Measurements from ENCODE around the gene RUBCN. TPM values are rescaled to one million over a fixed set of nuclear protein-coding genes. Genes with fewer than 3 reads are reported as not detected.
"Not testable (repeated sequence)": the region's sequence is repeated elsewhere in the genome, so short reads cannot be mapped to it uniquely, and the experiment has no call there.

The RUBCN gene
- total and polyA plus RNA-seq, 2 of the 13 experiments (the other 11 are each of a cell fraction or from before 2014, with no cell fraction given), result 5.2 to 8.1 TPM

DNA sequence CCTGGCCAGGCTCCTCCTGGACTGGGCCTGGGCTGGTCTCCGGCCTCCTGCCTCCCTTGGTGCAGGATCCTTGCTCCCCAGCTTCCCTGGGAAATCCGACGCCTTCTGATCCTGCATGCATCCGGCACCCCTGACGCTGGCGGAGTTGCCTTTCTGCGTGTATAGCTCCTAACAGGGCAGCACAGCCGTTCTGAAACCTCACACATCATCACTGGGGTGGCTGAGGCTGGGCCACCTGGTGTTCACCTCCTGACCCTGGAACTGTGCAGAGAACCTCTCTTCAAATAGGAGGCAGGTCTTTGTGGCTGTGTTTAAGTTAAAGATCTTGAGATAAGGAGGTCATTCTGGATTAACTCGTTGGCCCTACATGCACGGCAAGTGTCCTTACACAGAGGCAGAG is 77.6 kb downstream of the RUBCN start:
- H3K79me2 ChIP-seq (ENCODE audit: insufficient read depth, low read length); H3K9me3 ChIP-seq (ENCODE audit: low read length); H3K36me3 ChIP-seq (replicated peaks in 1 of 2; ENCODE audit: control insufficient read depth in 1 of 2, insufficient read depth in 2 of 2, low read length in 2 of 2); H3K27me3 ChIP-seq (ENCODE audit: control insufficient read depth in 1 of 2, insufficient read depth in 2 of 2, low read length in 2 of 2); POLR2A ChIA-PET; intact Hi-C loops (cut with micrococcal nuclease; ENCODE audit: unreplicated experiment); in situ Hi-C loops (cut with HindIII; ENCODE audit: extremely low pct_ligation_motif_present, low pct_unique_long_range_greater_than_20kb); BruUV-seq (replicated peaks); H3K4me1 ChIP-seq (ENCODE audit: insufficient read depth, low read length); CTCF ChIA-PET (ENCODE audit: low intra/inter-chr PET ratio, low total read pairs); H3K27ac ChIP-seq (ENCODE audit: extremely low read length, insufficient read depth, low read length); H3K9ac ChIP-seq (ENCODE audit: insufficient read depth, low read depth, low read length); DNase-seq (ENCODE audit: low spot score); H4K20me1 ChIP-seq (ENCODE audit: insufficient read depth, low read length); H2AFZ ChIP-seq (ENCODE audit: low read length): not testable (repeated sequence)
- WGBS (ENCODE audit: low lambda C conversion rate), result no CpG with 5 or more reads among the region's 10 CpGs
- ATAC-seq (peak; percentile 76), FAIRE-seq (peak; percentile 91)
- Histone ChIP-seq H3K4me2 (ENCODE audit: low read depth, low read length) (peak overlapping the region; percentile 53), H3K4me3 (replicated peaks in 1 of 3; ENCODE audit: insufficient read depth in 1 of 3, low read depth in 2 of 3, low read length in 3 of 3) (peak overlapping the region in 1 of 3 experiments; percentile 43; a peak in 2 of 6 replicates)
- TF ChIP-seq SAP130 (CRISPR knock-in tag; IDR thresholded peaks at IDR 0.05; ENCODE audit: low read depth) (peak; percentile 27; the same call in 1 of the 2 replicates), ZFY (CRISPR knock-in tag; IDR thresholded peaks at IDR 0.05) (0 out of 2 replicates have a peak, but pooled peaks have one; percentile 16)
- TF ChIP-seq, protein P1, sequence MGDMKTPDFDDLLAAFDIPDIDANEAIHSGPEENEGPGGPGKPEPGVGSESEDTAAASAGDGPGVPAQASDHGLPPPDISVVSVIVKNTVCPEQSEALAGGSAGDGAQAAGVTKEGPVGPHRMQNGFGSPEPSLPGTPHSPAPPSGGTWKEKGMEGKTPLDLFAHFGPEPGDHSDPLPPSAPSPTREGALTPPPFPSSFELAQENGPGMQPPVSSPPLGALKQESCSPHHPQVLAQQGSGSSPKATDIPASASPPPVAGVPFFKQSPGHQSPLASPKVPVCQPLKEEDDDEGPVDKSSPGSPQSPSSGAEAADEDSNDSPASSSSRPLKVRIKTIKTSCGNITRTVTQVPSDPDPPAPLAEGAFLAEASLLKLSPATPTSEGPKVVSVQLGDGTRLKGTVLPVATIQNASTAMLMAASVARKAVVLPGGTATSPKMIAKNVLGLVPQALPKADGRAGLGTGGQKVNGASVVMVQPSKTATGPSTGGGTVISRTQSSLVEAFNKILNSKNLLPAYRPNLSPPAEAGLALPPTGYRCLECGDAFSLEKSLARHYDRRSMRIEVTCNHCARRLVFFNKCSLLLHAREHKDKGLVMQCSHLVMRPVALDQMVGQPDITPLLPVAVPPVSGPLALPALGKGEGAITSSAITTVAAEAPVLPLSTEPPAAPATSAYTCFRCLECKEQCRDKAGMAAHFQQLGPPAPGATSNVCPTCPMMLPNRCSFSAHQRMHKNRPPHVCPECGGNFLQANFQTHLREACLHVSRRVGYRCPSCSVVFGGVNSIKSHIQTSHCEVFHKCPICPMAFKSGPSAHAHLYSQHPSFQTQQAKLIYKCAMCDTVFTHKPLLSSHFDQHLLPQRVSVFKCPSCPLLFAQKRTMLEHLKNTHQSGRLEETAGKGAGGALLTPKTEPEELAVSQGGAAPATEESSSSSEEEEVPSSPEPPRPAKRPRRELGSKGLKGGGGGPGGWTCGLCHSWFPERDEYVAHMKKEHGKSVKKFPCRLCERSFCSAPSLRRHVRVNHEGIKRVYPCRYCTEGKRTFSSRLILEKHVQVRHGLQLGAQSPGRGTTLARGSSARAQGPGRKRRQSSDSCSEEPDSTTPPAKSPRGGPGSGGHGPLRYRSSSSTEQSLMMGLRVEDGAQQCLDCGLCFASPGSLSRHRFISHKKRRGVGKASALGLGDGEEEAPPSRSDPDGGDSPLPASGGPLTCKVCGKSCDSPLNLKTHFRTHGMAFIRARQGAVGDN (CRISPR knock-in tag; IDR thresholded peaks at IDR 0.05), result 0 out of 2 replicates have a peak, but pooled peaks have one; percentile 8

DNA sequence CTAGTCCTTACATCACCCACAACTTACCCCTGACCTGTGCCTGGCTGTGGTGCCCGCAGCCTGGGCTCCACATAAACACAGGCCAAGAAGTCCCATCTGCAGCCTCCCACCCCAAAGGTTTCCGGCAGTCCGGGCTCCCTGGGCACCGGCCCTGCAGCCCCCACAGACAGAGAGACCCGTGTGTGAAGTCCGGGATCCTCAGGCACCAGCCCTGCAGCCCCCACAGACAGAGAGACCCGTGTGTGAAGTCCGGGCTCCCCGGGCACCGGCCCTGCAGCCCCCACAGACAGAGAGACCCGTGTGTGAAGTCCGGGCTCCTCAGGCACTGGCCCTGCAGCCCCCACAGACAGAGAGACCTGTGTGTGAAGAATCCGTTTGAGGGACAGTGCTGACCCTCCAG is 78.0 kb downstream of the RUBCN start:
- peak overlapping the region; percentile 51; the same call in 1 of the 2 replicates for H3K4me2 ChIP-seq (ENCODE audit: low read depth, low read length)

DNA sequence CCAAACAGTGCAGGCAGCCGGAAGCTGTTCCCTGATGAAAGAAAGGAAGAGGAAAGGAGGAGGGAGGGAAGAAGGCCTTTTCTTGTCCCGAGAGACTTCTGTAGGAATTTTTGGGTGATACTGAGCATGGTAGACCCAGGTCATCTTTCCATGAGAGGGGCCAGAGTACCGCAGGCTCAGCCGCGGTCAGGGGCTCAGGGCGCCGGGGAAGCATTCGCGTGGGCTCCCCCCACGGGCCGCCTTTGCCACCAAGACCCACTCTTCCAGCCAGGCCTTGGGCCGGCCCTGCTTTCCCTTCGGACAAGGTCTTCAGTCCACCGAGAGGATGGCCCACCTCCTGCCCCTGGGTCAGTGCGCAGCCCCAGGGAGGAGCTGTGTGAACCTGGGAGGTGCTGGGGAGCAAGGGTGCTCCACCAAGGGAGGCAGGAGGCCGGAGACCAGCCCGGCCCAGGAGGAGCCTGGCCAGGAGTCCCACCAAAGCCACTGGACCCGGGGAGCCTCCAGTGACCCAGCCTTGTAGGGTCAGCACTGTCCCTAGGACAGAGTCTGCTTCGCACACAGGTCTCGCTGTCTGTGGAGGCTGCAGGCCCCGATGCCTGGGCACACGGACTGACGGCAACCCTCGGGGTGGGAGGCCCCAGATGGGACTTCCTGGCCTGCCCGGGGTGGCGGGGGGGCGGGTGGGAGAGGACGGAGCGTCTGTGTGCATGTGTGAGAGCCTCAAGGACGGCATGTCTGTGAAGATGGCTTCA is 79.0 kb downstream of the RUBCN start:
- H3K4me2 ChIP-seq (ENCODE audit: low read depth, low read length); POLR2A ChIA-PET; H3K9ac ChIP-seq (ENCODE audit: insufficient read depth, low read depth, low read length); H2AFZ ChIP-seq (ENCODE audit: low read length); intact Hi-C loops (cut with micrococcal nuclease; ENCODE audit: unreplicated experiment); H3K4me3 ChIP-seq (replicated peaks in 1 of 3; ENCODE audit: insufficient read depth in 1 of 3, low read depth in 2 of 3, low read length in 3 of 3); H3K4me1 ChIP-seq (ENCODE audit: insufficient read depth, low read length); H4K20me1 ChIP-seq (ENCODE audit: insufficient read depth, low read length); ATAC-seq; H3K36me3 ChIP-seq (replicated peaks in 1 of 2; ENCODE audit: control insufficient read depth in 1 of 2, insufficient read depth in 2 of 2, low read length in 2 of 2); H3K27me3 ChIP-seq (ENCODE audit: control insufficient read depth in 1 of 2, insufficient read depth in 2 of 2, low read length in 2 of 2); FAIRE-seq; CTCF ChIA-PET (ENCODE audit: low intra/inter-chr PET ratio, low total read pairs); H3K9me3 ChIP-seq (ENCODE audit: low read length); DNase-seq (ENCODE audit: low spot score); in situ Hi-C loops (cut with HindIII; ENCODE audit: extremely low pct_ligation_motif_present, low pct_unique_long_range_greater_than_20kb); H3K27ac ChIP-seq (ENCODE audit: extremely low read length, insufficient read depth, low read length); H3K79me2 ChIP-seq (ENCODE audit: insufficient read depth, low read length); BruUV-seq (replicated peaks): not testable (repeated sequence)
- WGBS (ENCODE audit: low lambda C conversion rate), result 72% methylated on average over 5 of the region's 30 CpGs

More for the DNA sequence above, 78.0 kb downstream of the RUBCN start:
- FAIRE-seq; POLR2A ChIA-PET; H3K36me3 ChIP-seq (replicated peaks in 1 of 2; ENCODE audit: control insufficient read depth in 1 of 2, insufficient read depth in 2 of 2, low read length in 2 of 2); H3K27ac ChIP-seq (ENCODE audit: extremely low read length, insufficient read depth, low read length); BruUV-seq (replicated peaks); H4K20me1 ChIP-seq (ENCODE audit: insufficient read depth, low read length); H2AFZ ChIP-seq (ENCODE audit: low read length); intact Hi-C loops (cut with micrococcal nuclease; ENCODE audit: unreplicated experiment); DNase-seq (ENCODE audit: low spot score); H3K4me1 ChIP-seq (ENCODE audit: insufficient read depth, low read length); in situ Hi-C loops (cut with HindIII; ENCODE audit: extremely low pct_ligation_motif_present, low pct_unique_long_range_greater_than_20kb); H3K9me3 ChIP-seq (ENCODE audit: low read length); H3K79me2 ChIP-seq (ENCODE audit: insufficient read depth, low read length); H3K27me3 ChIP-seq (ENCODE audit: control insufficient read depth in 1 of 2, insufficient read depth in 2 of 2, low read length in 2 of 2); H3K9ac ChIP-seq (ENCODE audit: insufficient read depth, low read depth, low read length); CTCF ChIA-PET (ENCODE audit: low intra/inter-chr PET ratio, low total read pairs): not testable (repeated sequence)
- WGBS (ENCODE audit: low lambda C conversion rate), result no CpG with 5 or more reads among the region's 13 CpGs
- peak overlapping the region in 1 of 3 experiments; percentile 52; a peak in 2 of 6 replicates for H3K4me3 ChIP-seq (replicated peaks in 1 of 3; ENCODE audit: insufficient read depth in 1 of 3, low read depth in 2 of 3, low read length in 3 of 3)
- peak; percentile 1; the same call in 1 of the 3 replicates for ATAC-seq
